ENCODE data around the gene RANBP1. TPM values are rescaled to one million over a fixed set of nuclear protein-coding genes. Genes with fewer than 3 reads are reported as not detected.

RANBP1 gene
- total RNA-seq, 4 donors from 2014 or later: 79.4 to 147 (median 120) TPM

DNA sequence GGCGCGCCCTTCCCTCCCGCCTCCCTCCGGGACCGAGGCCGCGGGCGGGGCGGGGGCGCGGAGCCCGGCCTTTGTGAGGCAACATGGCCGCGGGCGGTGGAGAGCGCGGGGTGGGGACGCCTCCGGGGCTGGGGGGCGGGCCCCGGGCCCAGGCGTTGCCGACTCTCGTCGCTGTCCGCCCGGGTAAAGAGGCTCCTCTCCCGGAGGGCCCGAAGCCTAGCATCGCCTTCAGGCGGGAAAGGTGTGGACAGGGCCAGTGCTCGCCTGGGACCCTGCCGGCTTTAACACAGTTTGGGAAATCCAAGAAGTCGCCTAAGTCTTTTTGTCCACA is 35.5 kb upstream of the RANBP1 start:
- H3K9me3 ChIP-seq: no peaks in the 10 kb centered on the region
- peak overlapping the region; percentile 83 to 96 (median 84) for H3K27ac ChIP-seq
- peak overlapping the region; percentile 61 to 87 (median 75) for H3K4me3 ChIP-seq
- H3K36me3 ChIP-seq: no peaks in the 10 kb centered on the region
- TF ChIP-seq, protein P1, sequence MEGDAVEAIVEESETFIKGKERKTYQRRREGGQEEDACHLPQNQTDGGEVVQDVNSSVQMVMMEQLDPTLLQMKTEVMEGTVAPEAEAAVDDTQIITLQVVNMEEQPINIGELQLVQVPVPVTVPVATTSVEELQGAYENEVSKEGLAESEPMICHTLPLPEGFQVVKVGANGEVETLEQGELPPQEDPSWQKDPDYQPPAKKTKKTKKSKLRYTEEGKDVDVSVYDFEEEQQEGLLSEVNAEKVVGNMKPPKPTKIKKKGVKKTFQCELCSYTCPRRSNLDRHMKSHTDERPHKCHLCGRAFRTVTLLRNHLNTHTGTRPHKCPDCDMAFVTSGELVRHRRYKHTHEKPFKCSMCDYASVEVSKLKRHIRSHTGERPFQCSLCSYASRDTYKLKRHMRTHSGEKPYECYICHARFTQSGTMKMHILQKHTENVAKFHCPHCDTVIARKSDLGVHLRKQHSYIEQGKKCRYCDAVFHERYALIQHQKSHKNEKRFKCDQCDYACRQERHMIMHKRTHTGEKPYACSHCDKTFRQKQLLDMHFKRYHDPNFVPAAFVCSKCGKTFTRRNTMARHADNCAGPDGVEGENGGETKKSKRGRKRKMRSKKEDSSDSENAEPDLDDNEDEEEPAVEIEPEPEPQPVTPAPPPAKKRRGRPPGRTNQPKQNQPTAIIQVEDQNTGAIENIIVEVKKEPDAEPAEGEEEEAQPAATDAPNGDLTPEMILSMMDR (IDR thresholded peaks at IDR 0.05 in 4 of 5, conservative IDR thresholded peaks at IDR 0.05 in 1 of 5): no peak
- peaks cover 48 to 55% of the 10 kb centered on the region in 2 donors for H3K4me1 ChIP-seq
- ATAC-seq: peak; percentile 74 to 80
- intact Hi-C loops (cut with DNase I; ENCODE audit: low total_unique reads): loop anchor here (1.0 to 10.0 kb wide), 4 partner anchors 50 to 417 kb away; partner anchors contain the start of genes KLHL22 and TANGO2
- DNase-seq: peak; percentile 34 to 56
- no peaks in the 10 kb centered on the region for H3K27me3 ChIP-seq
- in situ Hi-C loops (cut with MboI; ENCODE audit: low sequenced_read_pairs in 4 of 4): no loop called here

GRCh38 chr22:20080776-20081654 is 34.9 kb upstream of the RANBP1 start:
- Histone ChIP-seq H3K4me1 (peaks cover 49 to 56% of the 10 kb centered on the region in 2 donors), H3K36me3 (peaks cover 0 to 5% of the 10 kb centered on the region in 2 donors), H3K27ac (peak overlapping the region; percentile 83 to 96 (median 84)), H3K9me3 (no peaks in the 10 kb centered on the region), H3K4me3 (peak overlapping the region; percentile 61 to 87 (median 75)), H3K27me3 (no peaks in the 10 kb centered on the region)
- DNase-seq (no peak), ATAC-seq (no peak)
- in situ Hi-C loops (cut with MboI; ENCODE audit: low sequenced_read_pairs in 4 of 4) (no loop called here), intact Hi-C loops (cut with DNase I; ENCODE audit: low total_unique reads) (loop anchor here (1.0 to 10.0 kb wide), 4 partner anchors 49 to 416 kb away; partner anchors contain the start of genes KLHL22 and TANGO2)
- TF ChIP-seq, protein P1 (IDR thresholded peaks at IDR 0.05 in 4 of 5, conservative IDR thresholded peaks at IDR 0.05 in 1 of 5): no peak
- no peak for TF ChIP-seq POLR2A (IDR thresholded peaks at IDR 0.05)

GRCh38 chr22:20083157-20083890 is 32.6 kb upstream of the RANBP1 start:
- Histone ChIP-seq H3K4me3 (no peak overlapping the region), H3K27me3 (no peaks in the 10 kb centered on the region), H3K4me1 (peaks cover 49 to 56% of the 10 kb centered on the region in 2 donors), H3K36me3 (peaks cover 0 to 28% of the 10 kb centered on the region in 2 donors), H3K27ac (peak overlapping the region in 3 of 4 donors; percentile 32 to 85 (median 69)), H3K9me3 (no peaks in the 10 kb centered on the region)
- no peak for ATAC-seq
- in situ Hi-C loops (cut with MboI; ENCODE audit: low sequenced_read_pairs in 4 of 4) (no loop called here), intact Hi-C loops (cut with DNase I; ENCODE audit: low total_unique reads) (loop anchor here (5.0 to 10.0 kb wide), 2 partner anchors 109 to 414 kb away; partner anchors contain the start of gene KLHL22)
- DNase-seq: no peak
- TF ChIP-seq, protein P1 (IDR thresholded peaks at IDR 0.05 in 4 of 5, conservative IDR thresholded peaks at IDR 0.05 in 1 of 5): no peak
- TF ChIP-seq POLR2A (IDR thresholded peaks at IDR 0.05): no peak

GRCh38 chr22:20083891-20084546 is 31.9 kb upstream of the RANBP1 start:
- in situ Hi-C loops (cut with MboI; ENCODE audit: low sequenced_read_pairs in 4 of 4): no loop called here
- intact Hi-C loops (cut with DNase I; ENCODE audit: low total_unique reads): loop anchor here (5.0 to 10.0 kb wide), 2 partner anchors 109 to 413 kb away; partner anchors contain the start of gene KLHL22
- TF ChIP-seq, protein P1 (IDR thresholded peaks at IDR 0.05 in 4 of 5, conservative IDR thresholded peaks at IDR 0.05 in 1 of 5): no peak
- no peak for TF ChIP-seq POLR2A (IDR thresholded peaks at IDR 0.05)
- Histone ChIP-seq H3K36me3 (peaks cover 0 to 35% of the 10 kb centered on the region in 2 donors), H3K4me3 (no peak overlapping the region), H3K27ac (peak overlapping the region; percentile 34 to 69 (median 60)), H3K27me3 (no peaks in the 10 kb centered on the region), H3K9me3 (no peaks in the 10 kb centered on the region), H3K4me1 (peaks cover 48 to 55% of the 10 kb centered on the region in 2 donors)
- ATAC-seq: no peak
- no peak for DNase-seq

Measured in gastrocnemius medialis (tissue), 4 donors.